ENCODE results near the gene MGRN1.

Gene MGRN1

GRCh38 chr16:4612977-4613635 is 11.5 kb upstream of the MGRN1 start:
- Mint-ChIP-seq H3K36me3 (peaks cover 8% of the 10 kb centered on the region), H3K4me1 (peaks cover 43% of the 10 kb centered on the region), H3K9me3 (no peaks in the 10 kb centered on the region), H3K27ac (no peak overlapping the region), H3K4me3 (peak overlapping the region; percentile 72), H3K27me3 (no peaks in the 10 kb centered on the region)
- ATAC-seq = no peak

- H3K9me3 Mint-ChIP-seq = no peaks in the 10 kb centered on the region
- peak; percentile 1 for ATAC-seq
- H3K4me1 Mint-ChIP-seq = peaks cover 43% of the 10 kb centered on the region
- no peaks in the 10 kb centered on the region for H3K27me3 Mint-ChIP-seq
- peaks cover under 1% of the 10 kb centered on the region for H3K36me3 Mint-ChIP-seq
- H3K4me3 Mint-ChIP-seq = peak overlapping the region; percentile 72
- H3K27ac Mint-ChIP-seq = peak overlapping the region; percentile 94
These were observed 10.7 kb upstream of the MGRN1 start for GRCh38 chr16:4613636-4614570.

GRCh38 chr16:4614571-4615383 is 9.8 kb upstream of the MGRN1 start, which contains the start of gene UBALD1:
Gene UBALD1 (minus strand): TSS chr16:4614888. CDS start chr16:4614797, 91 bp downstream.
- H3K27ac Mint-ChIP-seq = peak within 1 kb of the TSS; percentile 94
- H3K36me3 Mint-ChIP-seq = no peaks in the 10 kb centered on the region
- H3K9me3 Mint-ChIP-seq = no peaks in the 10 kb centered on the region
- H3K4me1 Mint-ChIP-seq = peaks cover 43% of the 10 kb centered on the region
- peak within 1 kb of the TSS; percentile 90 for H3K4me3 Mint-ChIP-seq
- ATAC-seq = peak; percentile 83
- no peaks in the 10 kb centered on the region for H3K27me3 Mint-ChIP-seq

GRCh38 chr16:4615384-4616046 is 9.1 kb upstream of the MGRN1 start:
- Mint-ChIP-seq H3K4me3 (peak overlapping the region; percentile 90), H3K9me3 (no peaks in the 10 kb centered on the region), H3K4me1 (peaks cover 43% of the 10 kb centered on the region), H3K27ac (peak overlapping the region; percentile 94), H3K27me3 (no peaks in the 10 kb centered on the region), H3K36me3 (no peaks in the 10 kb centered on the region)
- no peak for ATAC-seq

GRCh38 chr16:4616047-4616811 is 8.4 kb upstream of the MGRN1 start:
- peak overlapping the region; percentile 94 for H3K27ac Mint-ChIP-seq
- peaks cover 41% of the 10 kb centered on the region for H3K4me1 Mint-ChIP-seq
- peak; percentile 92 for ATAC-seq
- H3K27me3 Mint-ChIP-seq = no peaks in the 10 kb centered on the region
- H3K9me3 Mint-ChIP-seq = no peaks in the 10 kb centered on the region
- no peaks in the 10 kb centered on the region for H3K36me3 Mint-ChIP-seq
- H3K4me3 Mint-ChIP-seq = peak overlapping the region; percentile 90

GRCh38 chr16:4617880-4618279 is 6.7 kb upstream of the MGRN1 start:
- no peaks in the 10 kb centered on the region for H3K36me3 Mint-ChIP-seq
- no peaks in the 10 kb centered on the region for H3K27me3 Mint-ChIP-seq
- H3K9me3 Mint-ChIP-seq = no peaks in the 10 kb centered on the region
- ATAC-seq = no peak
- H3K4me3 Mint-ChIP-seq = no peak overlapping the region
- H3K4me1 Mint-ChIP-seq = peaks cover 34% of the 10 kb centered on the region
- no peak overlapping the region for H3K27ac Mint-ChIP-seq

- Mint-ChIP-seq H3K9me3 (no peaks in the 10 kb centered on the region), H3K27me3 (no peaks in the 10 kb centered on the region), H3K4me1 (peaks cover 25% of the 10 kb centered on the region), H3K27ac (no peak overlapping the region), H3K36me3 (no peaks in the 10 kb centered on the region), H3K4me3 (no peak overlapping the region)
- no peak for ATAC-seq
These were observed 5.8 kb upstream of the MGRN1 start for GRCh38 chr16:4618645-4619418.

- Mint-ChIP-seq H3K27me3 (no peaks in the 10 kb centered on the region), H3K27ac (peak overlapping the region; percentile 96), H3K36me3 (peaks cover 6% of the 10 kb centered on the region), H3K4me1 (peaks cover 21% of the 10 kb centered on the region), H3K9me3 (no peaks in the 10 kb centered on the region), H3K4me3 (peak overlapping the region; percentile 15)
- no peak for ATAC-seq
These were observed 1.0 kb upstream of the MGRN1 start for GRCh38 chr16:4623593-4623992.

GRCh38 chr16:4624827-4625559 is 367 bp downstream of the MGRN1 start:
- Mint-ChIP-seq H3K27me3 (no peaks in the 10 kb centered on the region), H3K36me3 (peaks cover 11% of the 10 kb centered on the region), H3K4me1 (peaks cover 27% of the 10 kb centered on the region), H3K4me3 (peak overlapping the region; percentile 93), H3K9me3 (no peaks in the 10 kb centered on the region), H3K27ac (peak overlapping the region; percentile 96)
- peak; percentile 79 for ATAC-seq

GRCh38 chr16:4625560-4626159 is 1.0 kb downstream of the MGRN1 start:
- no peaks in the 10 kb centered on the region for H3K27me3 Mint-ChIP-seq
- peak overlapping the region; percentile 96 for H3K27ac Mint-ChIP-seq
- peak overlapping the region; percentile 93 for H3K4me3 Mint-ChIP-seq
- peaks cover 11% of the 10 kb centered on the region for H3K36me3 Mint-ChIP-seq
- H3K4me1 Mint-ChIP-seq = peaks cover 27% of the 10 kb centered on the region
- no peak for ATAC-seq
- H3K9me3 Mint-ChIP-seq = no peaks in the 10 kb centered on the region

- no peak for ATAC-seq
- Mint-ChIP-seq H3K27ac (peak overlapping the region; percentile 96), H3K4me1 (peaks cover 27% of the 10 kb centered on the region), H3K9me3 (no peaks in the 10 kb centered on the region), H3K36me3 (peaks cover 16% of the 10 kb centered on the region), H3K27me3 (no peaks in the 10 kb centered on the region), H3K4me3 (peak overlapping the region; percentile 93)
These were observed 1.8 kb downstream of the MGRN1 start for GRCh38 chr16:4626396-4626795.

GRCh38 chr16:4628283-4628682 is 3.7 kb downstream of the MGRN1 start:
- peaks cover 27% of the 10 kb centered on the region for H3K4me1 Mint-ChIP-seq
- H3K4me3 Mint-ChIP-seq = no peak overlapping the region
- no peaks in the 10 kb centered on the region for H3K9me3 Mint-ChIP-seq
- ATAC-seq = no peak
- no peaks in the 10 kb centered on the region for H3K27me3 Mint-ChIP-seq
- no peak overlapping the region for H3K27ac Mint-ChIP-seq
- H3K36me3 Mint-ChIP-seq = peaks cover 16% of the 10 kb centered on the region

- H3K4me1 Mint-ChIP-seq = peaks cover 14% of the 10 kb centered on the region
- H3K4me3 Mint-ChIP-seq = no peak overlapping the region
- no peak overlapping the region for H3K27ac Mint-ChIP-seq
- no peaks in the 10 kb centered on the region for H3K27me3 Mint-ChIP-seq
- no peaks in the 10 kb centered on the region for H3K9me3 Mint-ChIP-seq
- H3K36me3 Mint-ChIP-seq = peaks cover 22% of the 10 kb centered on the region
- no peak for ATAC-seq
These were observed 6.8 kb downstream of the MGRN1 start for GRCh38 chr16:4631444-4631843.
